Neural cell (in vitro differentiated cells): ENCODE data around the gene SYT6.

Source experiments
- CTCF ChIP-seq: fragments of 450-650 bp; IDR thresholded peaks from 2 replicates; pipeline ENCODE4 v1.5.1; 2014; ENCODE audit warnings: antibody characterized with exemption, mild to moderate bottlenecking, moderate library complexity; ENCODE audit not compliant: poor library complexity, severe bottlenecking
- POLR2AphosphoS5 ChIP-seq: IDR thresholded peaks from 2 replicates; pipeline ENCODE4 v1.6.1; 2012
- RAD21 ChIP-seq: fragments of 450-650 bp; conservative IDR thresholded peaks from 2 replicates; pipeline ENCODE4 v1.6.1; 2014; ENCODE audit warnings: antibody characterized with exemption, mild to moderate bottlenecking, moderate library complexity

DNA sequence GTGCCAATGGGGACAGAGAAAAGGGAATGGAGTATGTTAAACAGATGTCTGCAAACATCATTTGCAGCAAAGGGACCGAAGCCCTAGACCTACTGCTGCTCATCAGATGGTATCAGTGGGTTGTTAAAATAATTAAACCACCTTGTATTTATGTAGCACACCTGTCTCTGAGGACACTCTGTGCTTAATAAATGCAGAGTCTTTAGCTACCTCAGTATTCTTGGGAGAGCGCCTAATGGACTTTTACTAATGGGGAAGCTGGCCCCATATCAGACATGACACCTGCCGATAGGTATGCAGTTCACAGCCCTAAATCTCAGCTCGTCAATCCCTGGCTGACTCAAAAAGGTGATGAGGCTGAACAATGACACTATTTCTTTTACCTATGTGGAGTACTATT is 54.4 kb downstream of the SYT6 start:
- no peak for TF ChIP-seq CTCF
- TF ChIP-seq RAD21: no peak
- TF ChIP-seq POLR2AphosphoS5: no peak
